ENCODE measurements around the gene RSPO4.
"Not testable (repeated sequence)": the region's sequence is repeated elsewhere in the genome, so short reads cannot be mapped to it uniquely, and the experiment has no call there.

The RSPO4 gene

DNA sequence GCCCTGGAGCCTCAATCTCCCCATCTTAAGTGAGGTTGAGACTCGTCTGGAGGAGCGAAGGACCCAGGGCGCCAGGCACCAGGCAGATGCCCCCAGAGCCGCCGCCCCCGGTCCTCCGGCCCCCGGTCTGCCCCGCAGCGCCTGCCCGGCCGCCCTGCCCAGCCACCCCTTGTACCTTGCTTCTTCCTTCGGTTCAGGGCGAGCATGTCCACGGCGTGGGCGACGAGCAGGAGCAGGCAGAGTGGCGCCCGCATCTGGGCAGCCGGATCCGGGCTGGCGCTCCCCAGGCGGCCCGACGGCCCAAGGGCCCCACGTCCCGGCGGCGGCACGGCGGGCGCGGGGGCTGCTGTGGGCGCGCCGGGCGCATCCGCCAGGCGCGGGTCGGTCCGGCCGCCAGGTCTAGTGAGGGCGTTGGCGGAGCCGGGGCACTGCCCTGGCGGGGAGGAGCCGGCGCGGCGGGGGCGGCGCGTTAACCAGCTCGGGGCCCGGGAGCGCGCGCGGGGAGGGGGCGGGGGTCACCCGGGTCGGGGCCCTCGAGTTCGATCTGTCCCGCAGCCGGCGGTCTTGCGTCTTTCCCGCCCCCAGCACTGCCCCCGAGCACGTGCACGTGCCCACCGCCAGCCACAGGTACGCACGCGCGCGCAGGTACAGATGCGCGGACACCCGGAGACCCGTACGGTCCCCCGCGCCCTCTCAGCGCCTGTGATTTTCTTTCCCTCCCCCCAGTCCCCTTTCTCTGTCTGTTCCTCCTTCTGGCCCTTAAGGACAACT, at the start of gene RSPO4:
Gene RSPO4, minus strand, starts transcription at position 401 of the 771 bp plus-strand sequence. Its CDS starts 147 bp downstream, at position 254.
- no peak for DNase-seq (ENCODE audit: low read depth, low spot score)

DNA sequence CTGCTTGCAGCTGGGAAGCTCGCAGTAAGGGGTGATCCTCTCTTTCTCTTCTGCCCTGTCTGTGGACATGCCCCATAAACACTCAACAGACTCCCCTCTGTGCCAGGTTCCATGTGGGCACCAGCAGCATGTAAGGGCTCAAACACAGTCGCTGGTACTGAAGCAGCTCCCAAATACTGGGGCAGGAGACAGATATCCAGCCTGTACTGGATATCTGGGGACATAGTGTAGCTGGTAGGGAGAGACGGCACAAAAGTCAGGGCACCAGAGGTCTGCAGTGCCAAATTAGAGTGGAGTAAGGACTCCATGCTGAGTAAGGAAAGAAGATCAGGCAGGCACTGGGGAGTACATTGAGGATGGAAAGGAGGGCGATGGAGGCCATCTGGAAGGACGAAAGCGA, 48.3 kb upstream of the RSPO4 start:
- DNase-seq (ENCODE audit: low read depth, low spot score), result no peak

DNA sequence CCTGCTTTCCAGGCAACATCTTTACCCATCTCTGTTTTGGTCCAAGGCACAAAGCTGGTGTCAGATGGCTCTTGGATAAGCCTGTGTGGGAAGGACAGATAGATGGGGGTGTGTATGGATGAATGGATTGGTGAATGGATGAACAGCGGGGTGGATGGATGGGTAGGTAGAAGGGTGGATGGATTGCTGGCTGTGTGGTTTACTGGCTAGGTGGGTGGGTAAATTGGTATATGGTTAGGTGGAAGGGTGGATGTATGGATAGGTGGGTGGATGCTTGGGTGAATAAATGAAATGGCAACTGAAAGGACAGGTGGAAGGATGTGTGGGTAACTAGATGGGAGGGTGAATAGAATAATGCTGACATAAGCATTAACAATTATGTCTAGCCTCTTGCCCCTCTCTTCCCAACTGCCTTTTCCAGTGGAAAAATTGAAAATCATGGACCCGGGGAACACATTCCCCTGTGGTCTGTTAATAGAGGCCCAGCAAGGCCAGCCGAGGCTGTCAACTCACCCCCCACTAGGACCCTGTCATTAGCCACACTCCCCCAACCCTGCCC, 43.8 kb upstream of the RSPO4 start:
- no peak for DNase-seq (ENCODE audit: low read depth, low spot score)

DNA sequence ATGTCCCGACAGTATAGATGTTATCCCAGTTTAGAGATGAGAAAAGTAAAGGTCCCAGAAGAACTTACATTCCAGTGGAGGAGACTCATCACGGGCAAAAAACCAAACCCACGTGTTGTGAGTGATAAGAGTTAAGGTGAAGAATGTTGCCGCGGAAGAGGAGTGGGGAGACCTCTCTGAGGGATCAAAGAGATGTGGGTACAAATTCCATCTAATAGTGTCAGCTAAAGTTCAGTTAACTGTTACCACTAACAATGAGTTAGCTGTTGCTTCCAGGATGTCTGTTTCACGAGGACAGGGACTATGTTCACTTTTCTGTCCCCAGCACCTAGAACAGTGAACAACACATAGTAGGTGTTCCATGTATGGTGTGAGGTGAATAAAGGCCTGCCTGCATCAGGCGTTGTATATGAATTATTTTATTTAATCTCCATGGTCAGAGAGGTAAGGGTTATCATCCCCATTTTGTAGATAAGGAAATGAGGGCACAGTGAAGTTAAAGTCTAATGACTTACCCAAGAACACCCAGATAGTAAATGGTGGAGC, 39.8 kb upstream of the RSPO4 start:
- no peak for DNase-seq (ENCODE audit: low read depth, low spot score)

DNA sequence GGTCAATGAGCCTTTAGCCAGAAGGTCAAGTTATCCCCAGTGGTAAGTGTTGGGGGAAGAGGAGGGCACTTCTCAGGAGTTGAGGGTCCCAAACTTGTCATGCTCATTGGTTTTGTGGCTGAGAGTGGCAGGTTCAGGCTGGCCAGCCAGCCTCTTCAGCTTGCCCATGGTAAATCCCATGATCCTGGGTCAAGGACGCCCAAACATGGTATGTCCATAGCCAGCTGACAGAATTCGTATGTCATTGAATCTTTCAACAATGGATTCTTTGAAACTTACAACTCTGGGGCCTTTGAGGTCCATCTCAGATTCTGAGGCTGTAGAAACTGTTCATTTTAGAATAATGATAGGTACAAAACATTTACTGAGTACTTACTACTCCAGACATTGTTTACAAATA, 36.1 kb upstream of the RSPO4 start:
- no peak for DNase-seq (ENCODE audit: low read depth, low spot score)

DNA sequence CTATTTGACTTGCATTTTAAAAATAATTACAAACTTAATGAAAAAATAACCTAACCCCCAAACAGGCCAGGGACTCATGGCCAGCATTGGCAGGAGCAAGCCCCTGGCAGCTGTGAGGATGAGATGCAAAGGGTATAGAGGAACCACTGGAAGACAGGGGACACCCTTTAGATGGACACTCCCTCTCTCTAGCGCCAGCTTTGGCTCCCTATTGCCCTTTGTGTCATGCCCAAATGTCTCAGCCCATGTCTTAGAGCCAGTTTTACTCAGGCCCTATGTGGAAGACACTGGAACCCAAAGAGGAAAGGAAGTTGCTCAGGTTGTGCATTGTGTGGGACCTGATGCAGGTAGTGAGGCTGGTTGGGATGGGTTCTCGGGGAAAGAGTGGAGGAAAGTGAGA, 34.9 kb upstream of the RSPO4 start:
- DNase-seq (ENCODE audit: low read depth, low spot score), result no peak

DNA sequence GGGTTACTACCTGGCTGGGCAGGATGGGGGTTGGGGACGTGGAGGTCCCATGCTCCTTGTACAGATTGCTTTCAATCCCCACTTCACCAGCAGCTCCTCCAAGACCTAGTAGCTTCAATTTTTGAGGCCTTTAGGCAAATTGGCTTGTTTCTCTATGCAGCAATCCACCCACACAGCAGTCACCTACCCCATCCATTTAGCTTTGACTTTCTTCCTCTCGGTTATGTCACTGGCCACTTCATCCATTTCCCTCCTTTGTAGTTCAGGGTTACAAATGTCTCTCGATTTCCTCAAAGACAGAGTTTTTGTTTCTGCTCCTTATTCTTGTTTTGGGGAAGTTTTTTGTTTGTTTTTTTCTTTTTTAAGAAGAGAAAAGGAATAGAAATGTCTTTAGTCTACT, 33.4 kb upstream of the RSPO4 start:
- no peak for DNase-seq (ENCODE audit: low read depth, low spot score)

DNA sequence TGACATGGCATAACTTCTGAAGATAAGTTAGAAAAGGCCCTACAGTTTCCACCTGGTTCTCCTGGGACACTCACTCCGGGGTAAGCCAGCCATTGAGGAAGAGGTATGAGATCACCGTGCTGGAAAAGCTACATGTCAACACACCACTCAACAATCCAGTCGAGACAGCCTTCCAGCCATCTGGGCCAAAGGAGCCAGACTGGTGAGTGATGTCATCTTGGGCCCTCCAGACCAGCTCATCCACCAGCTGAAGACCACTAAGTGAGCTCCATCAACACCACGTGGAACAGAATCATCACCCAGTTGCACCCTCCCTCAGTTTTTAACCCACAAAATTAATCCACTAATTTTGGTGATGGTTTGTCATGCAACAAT, 32.3 kb upstream of the RSPO4 start:
- no peak for DNase-seq (ENCODE audit: low read depth, low spot score)

DNA sequence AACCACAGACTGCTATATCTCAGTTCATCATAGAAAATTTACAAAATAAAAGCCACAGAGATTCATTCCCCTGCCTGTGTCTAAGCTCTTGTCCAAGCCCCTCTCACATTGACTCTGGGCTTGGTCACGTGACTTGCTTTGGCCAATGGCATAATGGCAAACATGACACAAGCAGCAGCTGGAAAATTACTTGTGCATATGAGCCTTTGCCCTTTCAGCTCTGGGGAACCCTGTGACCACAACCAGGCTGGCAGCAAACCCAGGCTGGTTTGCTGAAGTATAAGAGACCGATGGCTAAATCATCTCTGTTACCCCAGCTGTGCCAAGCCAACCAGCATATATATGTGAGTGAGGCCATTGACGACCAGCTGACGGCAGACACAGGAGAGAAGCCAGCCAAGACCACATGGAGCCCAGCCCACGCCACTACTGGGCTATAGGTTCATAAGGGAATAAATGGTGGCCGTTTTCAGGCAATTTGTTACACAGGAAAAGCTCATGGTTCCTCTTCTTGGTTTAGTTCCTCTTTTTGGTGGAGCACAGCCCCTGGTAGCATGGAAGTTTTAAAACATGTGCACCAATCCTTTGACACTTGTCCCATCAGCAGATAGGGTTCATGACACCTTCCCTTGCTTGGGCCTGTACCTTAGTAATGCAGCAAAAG, 31.8 kb upstream of the RSPO4 start:
- no peak for DNase-seq (ENCODE audit: low read depth, low spot score)

DNA sequence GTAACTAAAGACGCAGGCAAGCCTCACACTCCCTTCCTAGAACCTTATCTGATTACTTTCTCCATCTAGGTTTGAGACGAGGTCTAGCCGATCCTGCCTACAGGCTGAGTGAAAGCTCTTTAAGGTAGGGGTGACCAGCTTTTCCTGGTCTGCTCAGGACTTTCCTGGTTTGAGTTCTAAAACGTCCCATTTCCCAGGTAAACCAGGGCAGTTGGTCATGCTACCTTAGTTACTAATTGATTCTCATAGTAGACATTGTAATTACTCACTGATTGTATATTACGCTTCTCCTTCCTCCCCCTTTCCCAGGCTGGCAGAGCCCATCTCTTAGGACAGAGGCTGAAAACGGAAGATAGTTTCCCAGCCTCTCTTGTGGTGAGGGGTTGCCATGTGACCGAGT, 27.9 kb upstream of the RSPO4 start:
- DNase-seq (ENCODE audit: low read depth, low spot score), result no peak

DNA sequence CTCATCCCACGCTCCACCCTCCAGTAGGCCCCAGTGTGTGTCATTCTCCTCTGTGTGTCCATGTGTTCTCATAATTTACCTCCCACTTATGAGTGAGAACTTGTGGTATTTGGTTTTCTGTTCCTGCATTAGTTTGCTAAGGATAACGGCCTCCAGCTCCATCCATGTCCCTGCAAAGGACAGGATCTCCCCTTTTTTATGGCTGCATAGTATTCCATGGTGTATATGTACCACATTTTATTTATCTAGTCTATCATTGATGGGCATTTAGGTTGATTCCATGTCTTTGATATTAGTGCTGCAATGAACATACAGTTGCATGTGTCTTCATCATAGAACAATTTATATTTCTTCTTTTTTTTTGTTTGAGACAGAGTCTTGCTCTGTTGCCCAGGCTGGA, 24.1 kb upstream of the RSPO4 start:
- DNase-seq (ENCODE audit: low read depth, low spot score), result not testable (repeated sequence)

DNA sequence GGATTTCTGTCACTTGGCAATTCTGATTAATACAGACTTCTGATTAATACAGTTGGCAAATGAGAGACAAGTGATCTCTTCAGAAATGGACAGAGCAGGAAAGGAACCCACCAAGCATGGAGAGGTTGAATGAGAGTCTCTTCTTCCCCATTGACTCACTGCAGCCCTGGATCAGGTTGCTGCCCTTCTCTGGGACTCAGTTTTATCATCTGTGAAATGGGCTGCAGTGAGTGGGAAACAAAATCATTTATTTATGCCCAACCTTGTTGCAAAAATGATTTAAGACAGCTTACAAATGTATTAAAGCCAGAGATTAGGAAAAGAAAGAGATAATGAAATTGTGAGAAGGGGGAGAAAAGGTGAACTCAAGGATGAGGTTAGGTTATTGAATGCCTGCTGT, 20.8 kb upstream of the RSPO4 start:
- no peak for DNase-seq (ENCODE audit: low read depth, low spot score)

DNA sequence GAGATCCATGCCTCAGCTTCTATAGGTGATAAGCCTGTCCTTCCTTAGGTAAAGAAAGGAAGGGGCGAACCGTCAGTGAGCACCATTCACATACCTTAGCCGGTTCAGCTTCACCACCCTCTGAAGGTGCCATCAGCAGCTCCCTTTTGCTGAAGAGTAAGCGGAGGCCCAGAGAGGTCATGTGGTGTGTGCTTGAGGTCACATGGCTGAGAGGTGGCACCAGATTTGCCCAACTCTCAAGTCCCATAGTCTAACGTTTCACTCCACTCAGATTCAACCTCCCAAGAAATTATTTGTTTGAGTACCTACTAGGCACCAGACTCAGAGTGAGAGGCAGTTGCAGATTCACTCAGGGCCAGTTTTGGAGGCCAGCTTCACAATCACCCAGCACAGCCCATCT, 18.5 kb upstream of the RSPO4 start:
- no peak for DNase-seq (ENCODE audit: low read depth, low spot score)

DNA sequence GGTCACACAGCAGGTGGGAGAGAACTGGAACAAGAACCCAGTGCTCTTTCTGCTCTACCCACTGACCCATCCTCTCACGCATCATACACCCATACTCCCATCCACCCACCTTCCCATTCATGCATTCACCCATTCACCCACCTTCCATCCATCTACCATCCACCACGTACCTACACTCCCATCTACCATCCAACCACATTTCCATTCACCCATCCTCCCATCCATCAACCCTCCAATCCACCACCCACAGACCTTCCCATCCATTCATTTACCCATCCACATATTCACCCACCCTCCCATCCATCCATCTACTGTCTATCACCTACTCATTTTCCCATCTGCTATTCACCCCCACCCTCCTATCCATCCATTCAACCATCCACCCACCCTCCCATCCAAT, 17.2 kb upstream of the RSPO4 start:
- DNase-seq (ENCODE audit: low read depth, low spot score), result no peak

DNA sequence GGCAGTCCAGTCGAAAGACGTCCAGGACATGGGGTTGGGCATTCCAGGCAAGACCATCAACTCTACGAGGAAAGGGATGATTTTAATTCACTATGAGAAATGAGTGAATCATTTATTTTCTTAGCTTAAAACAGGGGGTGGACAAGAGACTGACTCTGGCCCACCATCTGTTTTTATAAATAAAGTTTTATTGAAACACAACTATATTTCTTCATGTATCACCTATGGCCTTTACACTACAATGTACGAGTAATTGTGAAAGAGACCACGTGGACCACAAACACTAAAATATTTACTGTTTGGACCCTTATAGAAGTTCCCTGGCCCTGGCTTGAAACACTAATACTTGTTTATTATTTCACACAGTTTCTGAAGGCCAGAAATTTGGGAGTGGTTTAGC, 15.6 kb upstream of the RSPO4 start:
- no peak for DNase-seq (ENCODE audit: low read depth, low spot score)

DNA sequence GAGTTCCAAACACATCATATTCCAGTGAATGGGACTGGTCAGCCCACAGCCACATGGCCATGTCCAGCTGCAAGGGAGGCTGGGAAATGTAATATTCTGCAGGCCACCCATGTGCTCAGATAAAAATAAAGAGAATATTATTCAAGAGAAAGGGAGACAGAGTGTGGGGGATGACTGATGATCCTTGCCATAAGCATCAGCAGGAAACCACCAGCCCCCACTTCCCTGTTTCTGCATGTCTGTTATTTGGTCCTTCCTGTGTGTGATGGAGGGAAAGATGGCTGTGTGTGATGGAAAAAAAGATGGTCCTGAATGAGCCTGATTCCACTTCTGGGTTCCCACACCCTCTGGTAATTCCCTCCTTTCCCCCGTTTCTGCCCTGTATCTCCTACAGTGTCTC, 13.1 kb upstream of the RSPO4 start:
- DNase-seq (ENCODE audit: low read depth, low spot score), result no peak

DNA sequence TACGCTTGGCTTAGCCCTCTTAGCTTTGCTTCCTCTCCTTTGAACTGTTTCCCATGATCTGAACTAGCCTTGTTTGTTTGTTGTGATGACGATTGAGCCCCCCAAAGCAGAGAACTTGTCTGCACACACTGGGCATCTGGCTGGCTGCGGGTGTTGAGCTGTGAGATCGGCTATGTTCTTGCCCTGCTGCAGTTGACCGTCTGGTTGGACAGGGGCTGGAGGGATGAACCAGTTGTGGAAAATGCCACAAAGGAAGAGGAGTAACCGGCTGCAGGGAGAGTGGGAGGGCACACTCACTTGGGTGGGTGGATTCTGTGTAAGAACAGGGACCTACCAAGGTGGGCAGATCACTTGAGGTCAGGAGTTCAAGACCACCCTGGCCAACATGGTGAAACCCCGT, 12.4 kb upstream of the RSPO4 start:
- DNase-seq (ENCODE audit: low read depth, low spot score), result no peak

DNA sequence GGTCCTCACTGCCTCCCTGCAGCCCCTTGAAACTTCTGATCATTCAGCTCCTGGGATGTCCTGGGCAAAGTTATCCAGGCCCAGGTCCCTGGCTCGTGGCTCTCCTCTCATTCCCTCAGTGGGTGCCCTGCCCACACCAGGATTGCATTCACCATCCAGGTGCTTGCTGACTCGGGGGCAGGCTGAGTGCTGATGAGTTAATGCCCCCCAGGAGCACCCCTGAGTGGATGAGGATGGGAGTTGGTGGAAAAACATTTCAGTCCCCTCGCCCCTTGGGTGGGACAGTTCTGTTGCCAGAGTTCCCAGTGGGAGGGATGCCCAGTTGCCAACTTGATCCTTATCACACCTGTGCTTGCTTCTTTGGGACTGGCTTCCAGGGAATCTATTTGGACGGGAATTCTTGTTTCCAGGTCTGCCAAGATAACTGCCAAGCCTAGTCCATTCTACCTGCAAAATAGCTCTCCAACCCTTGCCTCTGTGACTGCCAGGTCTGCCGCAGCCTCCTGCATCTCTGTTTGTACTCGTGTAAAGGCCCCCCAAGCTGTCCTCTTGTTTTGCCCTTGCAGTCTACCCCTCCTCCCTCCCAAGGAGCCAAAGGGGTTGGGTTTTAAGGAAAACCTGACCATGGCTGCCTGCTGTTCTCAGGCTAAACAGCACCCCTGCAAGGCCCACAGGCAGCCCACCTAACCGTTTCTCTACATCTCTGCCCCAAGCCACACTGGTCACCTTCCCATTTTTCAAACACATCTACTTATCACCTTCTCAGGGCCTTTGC, 11.6 kb upstream of the RSPO4 start:
- DNase-seq (ENCODE audit: low read depth, low spot score), result no peak

DNA sequence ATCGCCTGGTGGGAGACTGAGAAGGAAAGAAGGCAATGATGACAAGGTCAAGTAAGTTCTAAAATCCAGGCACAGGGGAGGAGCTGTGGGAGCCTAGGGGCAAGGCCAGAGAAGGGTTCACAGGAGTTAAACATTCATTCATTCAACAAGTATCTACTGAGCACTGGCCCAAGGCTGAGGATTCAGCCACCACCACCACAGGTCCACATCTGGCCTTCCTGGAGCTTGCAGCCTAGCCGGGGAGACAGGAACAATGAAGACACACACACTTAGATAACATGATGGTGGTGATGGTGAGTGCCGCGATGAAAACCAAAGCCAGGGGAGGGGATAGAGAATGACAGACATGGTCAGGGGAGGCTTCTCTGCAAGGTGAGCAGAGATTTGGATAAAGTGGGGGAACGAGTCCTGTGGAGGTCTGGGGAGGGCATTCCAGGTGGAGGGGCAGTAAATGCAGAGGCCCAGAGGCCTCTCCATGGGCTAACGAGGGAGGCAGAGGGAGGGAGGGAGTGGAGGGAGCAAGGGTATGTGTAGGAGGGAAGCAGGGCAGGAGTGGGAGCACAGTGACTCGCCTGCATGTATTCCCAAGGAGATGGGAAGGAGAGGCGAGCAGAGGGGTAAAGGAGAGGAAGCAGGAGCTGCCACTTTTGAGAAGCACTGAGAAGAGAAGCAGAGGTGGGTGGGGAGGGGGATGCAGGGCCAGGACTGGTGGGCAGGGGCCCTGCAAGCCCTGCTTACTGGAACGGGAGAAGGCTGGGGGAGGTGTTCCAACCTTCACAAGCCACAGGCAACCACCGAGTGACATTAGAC, 10.5 kb upstream of the RSPO4 start:
- DNase-seq (ENCODE audit: low read depth, low spot score), result no peak

DNA sequence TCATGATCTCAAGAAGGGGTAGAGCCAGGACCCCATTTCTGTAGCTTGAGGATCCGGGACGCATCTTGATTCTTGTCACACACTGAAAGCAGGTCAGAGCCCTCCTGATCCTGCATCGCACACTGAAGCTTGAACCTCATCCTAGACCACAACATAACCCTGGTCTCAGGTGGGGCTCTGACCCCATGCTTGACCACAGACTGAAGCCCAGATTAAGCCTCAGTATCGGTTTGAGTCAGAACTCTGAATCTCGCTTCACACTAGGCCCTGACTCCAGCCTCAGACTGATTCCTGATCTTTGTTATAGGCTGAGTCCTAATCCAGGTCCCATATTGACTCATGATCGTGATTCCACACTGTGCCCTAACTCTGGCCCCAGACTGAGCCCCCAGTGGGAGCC, 8.5 kb upstream of the RSPO4 start:
- no peak for DNase-seq (ENCODE audit: low read depth, low spot score)

DNA sequence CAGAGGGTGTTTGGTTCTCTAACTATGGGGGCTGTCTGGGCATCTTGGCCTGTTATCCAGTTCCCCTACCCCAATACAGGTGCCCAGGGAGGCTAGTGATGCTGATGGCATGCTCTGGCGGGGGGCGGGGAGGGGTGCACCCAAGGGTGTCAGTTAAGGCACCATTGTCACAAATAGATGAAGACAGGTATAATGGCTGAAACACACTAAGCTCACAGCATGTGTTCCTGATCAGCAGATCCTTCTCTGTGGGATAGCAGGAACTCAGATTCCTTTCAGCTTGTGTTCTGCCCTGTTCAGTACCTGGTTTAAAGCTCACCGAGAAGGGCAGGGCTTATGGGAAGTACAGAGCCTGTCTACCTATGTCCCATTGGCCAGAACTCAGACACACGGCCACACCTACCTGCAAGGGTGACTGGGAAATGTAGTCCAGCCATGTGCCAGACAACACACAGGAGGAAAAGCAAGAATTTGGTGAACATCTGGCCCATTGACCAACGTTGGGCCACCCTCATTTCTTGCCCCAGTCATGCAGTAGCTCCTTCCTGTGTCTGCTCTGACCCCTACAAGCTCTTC, 3.4 kb upstream of the RSPO4 start:
- no peak for DNase-seq (ENCODE audit: low read depth, low spot score)

Measured in activated naive CD8-positive, alpha-beta T cell treated with anti-CD3 and anti-CD28 coated beads, Interleukin-2, amount 50 U/mL, for 16 hours (primary cell).